Cerebellar nuclear complex (tissue), 1 donor: ENCODE data around the gene SMYD1.
"Not testable (repeated sequence)": the region's sequence is repeated elsewhere in the genome, so short reads cannot be mapped to it uniquely, and the experiment has no call there.

Experiments
- DNase-seq, 2 experiments: peaks; one replicate each; lab custom pipeline; 2025; lab: John Stamatoyannopoulos, UW

The SMYD1 gene

GRCh38 chr2:88067598-88067997 lies at the start of gene SMYD1:
Gene SMYD1, plus strand, starts transcription at chr2:88067825. Its CDS starts 40 bp downstream, at chr2:88067865.
- no peak for DNase-seq

- not testable (repeated sequence) for DNase-seq
Observed at GRCh38 chr2:88018077-88018805, 49.4 kb upstream of the SMYD1 start.

- no peak for DNase-seq
Observed at GRCh38 chr2:88018909-88019308, 48.7 kb upstream of the SMYD1 start.

- no peak for DNase-seq
Observed at GRCh38 chr2:88019985-88020384, 47.6 kb upstream of the SMYD1 start.

GRCh38 chr2:88022669-88022921 lies 45.0 kb upstream of the SMYD1 start:
- no peak for DNase-seq

GRCh38 chr2:88024509-88024908 lies 43.1 kb upstream of the SMYD1 start:
- no peak for DNase-seq

GRCh38 chr2:88027697-88028389 lies 39.8 kb upstream of the SMYD1 start:
- no peak for DNase-seq

- no peak for DNase-seq
Observed at GRCh38 chr2:88028931-88029330, 38.7 kb upstream of the SMYD1 start.

GRCh38 chr2:88032070-88032702 lies 35.4 kb upstream of the SMYD1 start:
- DNase-seq, result no peak

GRCh38 chr2:88036182-88036581 lies 31.4 kb upstream of the SMYD1 start:
- DNase-seq, result no peak

- DNase-seq, result no peak
Observed at GRCh38 chr2:88036606-88037005, 31.0 kb upstream of the SMYD1 start.

- no peak for DNase-seq
Observed at GRCh38 chr2:88038263-88039105, 29.1 kb upstream of the SMYD1 start.

GRCh38 chr2:88042476-88042875 lies 25.1 kb upstream of the SMYD1 start:
- no peak for DNase-seq

GRCh38 chr2:88045561-88045960 lies 22.1 kb upstream of the SMYD1 start:
- not testable (repeated sequence) for DNase-seq

- DNase-seq, result no peak
Observed at GRCh38 chr2:88048541-88048940, 19.1 kb upstream of the SMYD1 start.

GRCh38 chr2:88049622-88050021 lies 18.0 kb upstream of the SMYD1 start:
- DNase-seq, result no peak

GRCh38 chr2:88051792-88052191 lies 15.8 kb upstream of the SMYD1 start:
- DNase-seq, result no peak

GRCh38 chr2:88053296-88053695 lies 14.3 kb upstream of the SMYD1 start:
- no peak for DNase-seq

GRCh38 chr2:88053934-88054781 lies 13.5 kb upstream of the SMYD1 start:
- no peak for DNase-seq

- no peak for DNase-seq
Observed at GRCh38 chr2:88054782-88055370, 12.7 kb upstream of the SMYD1 start.
